CD4-positive, alpha-beta memory T cell (primary cell): ENCODE results near the gene BZW1. TPM values are rescaled to one million over a fixed set of nuclear protein-coding genes. Genes with fewer than 3 reads are reported as not detected.
A peak's percentile ranks its signal among the peaks of the same experiment; 100 is the strongest.

Experiments used
- CTCF ChIA-PET: fragments of 350-600 bp; sonication (Branson Sonifier 250); formaldehyde crosslinking; loops from one replicate; lab custom pipeline; 2021; ENCODE audit warnings: inconsistent platforms; ENCODE audit not compliant: partially characterized antibody; lab: Charles Lee
- POLR2A ChIA-PET: fragments of 350-600 bp; sonication (Branson Sonifier 250); formaldehyde crosslinking; loops from one replicate; lab custom pipeline; 2021; ENCODE audit not compliant: partially characterized antibody; lab: Charles Lee
- DNase-seq, 5 donors: peaks; one replicate each; pipeline versions ENCODE4 v3.0.0 to v3.0.0-alpha.2; 2020 to 2022; ENCODE audit warnings: mixed read lengths in 1 of 5
- H3K27ac ChIP-seq: one replicate; pipeline ENCODE4 v1.7.0; 2013; ENCODE audit warnings: low read depth, low read length
- H3K27me3 ChIP-seq: 2 replicates; pipeline ENCODE4 v1.7.0; 2013; ENCODE audit warnings: mild to moderate bottlenecking, low read length, moderate library complexity; ENCODE audit not compliant: insufficient read depth
- H3K36me3 ChIP-seq: 2 replicates; pipeline ENCODE4 v1.7.0; 2013; ENCODE audit warnings: mild to moderate bottlenecking, low read length, moderate library complexity; ENCODE audit not compliant: insufficient read depth
- H3K4me1 ChIP-seq: 2 replicates; pipeline ENCODE4 v1.7.0; 2013; ENCODE audit warnings: mild to moderate bottlenecking, low read length, moderate library complexity; ENCODE audit not compliant: insufficient read depth
- H3K4me3 ChIP-seq, 2 donors: one replicate each; pipeline ENCODE4 v1.7.0; 2013; ENCODE audit warnings: low read length in 2 of 2, mild to moderate bottlenecking in 1 of 2
- H3K9me3 ChIP-seq, 2 donors: one replicate each; pipeline ENCODE4 v1.7.0; 2013; ENCODE audit warnings: low read length in 2 of 2, control low read depth in 1 of 2; ENCODE audit not compliant: control insufficient read depth in 1 of 2
- H3K27ac Mint-ChIP-seq, 7 donors: one replicate each; pipeline ENCODE4 v1.8.0; 2020 to 2021; ENCODE audit warnings: mixed read lengths in 7 of 7, mild to moderate bottlenecking in 6 of 7, inconsistent platforms in 3 of 7, moderate library complexity in 3 of 7
- H3K27me3 Mint-ChIP-seq, 2 donors: one replicate each; pipeline ENCODE4 v1.8.0; 2020 to 2021; ENCODE audit warnings: mixed read lengths in 2 of 2
- H3K36me3 Mint-ChIP-seq, 2 donors: one replicate each; pipeline ENCODE4 v1.8.0; 2020 to 2021; ENCODE audit warnings: mixed read lengths in 2 of 2, inconsistent platforms in 1 of 2, mild to moderate bottlenecking in 1 of 2
- H3K4me1 Mint-ChIP-seq, 4 donors: one replicate each; pipeline ENCODE4 v1.8.0; 2020 to 2021; ENCODE audit warnings: mixed read lengths in 4 of 4, mild to moderate bottlenecking in 1 of 4
- H3K4me3 Mint-ChIP-seq, 8 donors: one replicate each; pipeline ENCODE4 v1.8.0; 2020 to 2021; ENCODE audit warnings: mixed read lengths in 8 of 8, mild to moderate bottlenecking in 7 of 8, moderate library complexity in 6 of 8, inconsistent platforms in 3 of 8
- H3K9me3 Mint-ChIP-seq, 8 donors: one replicate each; pipeline ENCODE4 v1.8.0; 2020 to 2021; ENCODE audit warnings: mixed read lengths in 8 of 8, mild to moderate bottlenecking in 5 of 8, inconsistent platforms in 3 of 8, moderate library complexity in 1 of 8
- intact Hi-C: fragments of 100-400 bp; cut with micrococcal nuclease; formaldehyde crosslinking; loops from one replicate; pipeline ENCODE4 v1.15.1; 2023
- polyA plus RNA-seq, 2 donors: library from polyadenylated mRNA; unstranded; fragments of 300-500 nt; fragmentation: Illumina TruSeq; gene quantifications; one replicate each; pipeline ENCODE4 v1.2.3, GENCODE V29; 2021
- total RNA-seq, 2 experiments: library from RNA; stranded (reverse); gene quantifications; one replicate each; pipeline ENCODE4 v1.2.3, GENCODE V29; 2021

The BZW1 gene
- total and polyA plus RNA-seq, 4 experiments from 2014 or later: 126 to 257 (median 165) TPM

DNA sequence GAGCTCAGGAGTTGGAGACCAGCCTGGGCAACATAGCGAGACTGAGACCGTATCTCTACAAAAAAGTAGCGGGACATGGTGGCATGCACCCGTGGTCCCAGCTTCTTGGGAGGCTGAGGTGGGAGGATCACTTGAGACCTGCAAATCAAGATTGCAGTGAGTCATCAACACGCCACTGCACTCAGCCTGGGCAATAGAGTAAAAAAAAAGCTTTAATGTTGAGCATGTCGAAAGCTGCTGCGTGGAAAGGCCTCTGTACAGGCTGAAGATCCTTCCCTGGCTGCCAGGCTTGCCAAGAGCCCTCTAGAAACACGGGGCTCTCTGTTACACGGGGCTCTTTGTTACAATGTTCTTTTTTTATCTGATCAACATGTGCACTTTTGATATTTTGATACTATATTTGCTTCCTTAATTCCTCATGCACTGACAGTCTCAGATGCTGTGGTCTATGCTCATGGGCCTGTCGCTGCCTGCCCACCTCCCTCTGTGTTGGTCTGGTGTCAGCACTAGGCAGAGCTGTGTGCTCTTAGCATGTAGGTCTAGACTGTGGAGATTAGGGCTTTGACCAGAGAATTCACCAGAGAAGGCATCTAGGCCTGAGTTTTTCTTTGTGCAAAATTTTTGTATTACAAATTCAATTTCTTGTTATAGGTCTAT, 34.1 kb downstream of the BZW1 start:
- Mint-ChIP-seq H3K9me3 (peaks cover 0 to 2% (median 0%) of the 10 kb centered on the region in 8 donors), H3K36me3 (peaks cover 5 to 7% of the 10 kb centered on the region in 2 donors), H3K4me1 (peaks cover 0 to 8% (median 2%) of the 10 kb centered on the region in 4 donors), H3K27me3 (no peaks in the 10 kb centered on the region), H3K4me3 (no peak overlapping the region), H3K27ac (no peak overlapping the region)
- intact Hi-C loops: no loop called here
- Histone ChIP-seq H3K27ac (no peak overlapping the region), H3K9me3 (no peaks in the 10 kb centered on the region), H3K4me3 (no peak overlapping the region), H3K4me1 (no peaks in the 10 kb centered on the region), H3K27me3 (no peaks in the 10 kb centered on the region), H3K36me3 (peaks cover 4% of the 10 kb centered on the region)
- no peak for DNase-seq
- ChIA-PET POLR2A (interaction anchor here (0.7 to 3.1 kb wide), 3 partner anchors 11 to 19 kb away, joined by 3 to 15 read pairs (median 6); partner anchors contain the start of gene CLK1), CTCF (interaction anchor here (0.6 to 0.9 kb wide), 3 partner anchors 11 to 235 kb away, joined by 3 to 4 read pairs (median 3); no protein-coding TSS in a partner anchor)

DNA sequence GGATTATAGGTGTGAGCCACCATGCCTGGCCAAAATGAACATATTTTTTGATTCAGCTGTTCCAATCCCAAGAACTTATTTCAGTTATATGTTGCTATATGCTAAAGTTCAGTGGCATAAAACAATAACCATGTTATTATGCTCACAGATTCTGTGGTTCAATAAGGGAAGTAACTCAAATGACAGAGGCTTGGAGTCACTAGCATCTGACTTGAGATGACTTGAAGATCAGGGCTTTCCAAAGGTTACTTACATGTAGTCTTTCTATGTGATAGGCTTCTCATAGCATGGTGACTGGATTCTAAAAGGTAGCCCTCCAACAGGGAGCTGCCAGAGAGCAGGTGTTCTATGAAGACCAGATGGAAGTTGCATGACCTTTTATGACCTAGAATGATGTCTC, 35.6 kb downstream of the BZW1 start:
- H3K4me1 Mint-ChIP-seq: peaks cover 2 to 14% (median 3%) of the 10 kb centered on the region in 4 donors
- H3K9me3 ChIP-seq: no peaks in the 10 kb centered on the region
- DNase-seq: no peak
- no peak overlapping the region for H3K4me3 Mint-ChIP-seq
- ChIA-PET POLR2A (interaction anchor here (10.4 kb wide), 1 partner anchor 17 kb away, joined by 108 read pairs; the partner anchor contains the start of gene CLK1), CTCF (no interaction called here)
- peaks cover 18% of the 10 kb centered on the region for H3K36me3 ChIP-seq
- H3K9me3 Mint-ChIP-seq: peaks cover 0 to 8% (median 0%) of the 10 kb centered on the region in 8 donors
- no peak overlapping the region for H3K27ac ChIP-seq
- no peaks in the 10 kb centered on the region for H3K4me1 ChIP-seq
- no peaks in the 10 kb centered on the region for H3K27me3 ChIP-seq
- H3K36me3 Mint-ChIP-seq: peaks cover 18 to 19% of the 10 kb centered on the region in 2 donors
- H3K27me3 Mint-ChIP-seq: no peaks in the 10 kb centered on the region
- H3K27ac Mint-ChIP-seq: peak overlapping the region in 1 of 7 donors; percentile 41
- intact Hi-C loops: no loop called here
- no peak overlapping the region for H3K4me3 ChIP-seq

DNA sequence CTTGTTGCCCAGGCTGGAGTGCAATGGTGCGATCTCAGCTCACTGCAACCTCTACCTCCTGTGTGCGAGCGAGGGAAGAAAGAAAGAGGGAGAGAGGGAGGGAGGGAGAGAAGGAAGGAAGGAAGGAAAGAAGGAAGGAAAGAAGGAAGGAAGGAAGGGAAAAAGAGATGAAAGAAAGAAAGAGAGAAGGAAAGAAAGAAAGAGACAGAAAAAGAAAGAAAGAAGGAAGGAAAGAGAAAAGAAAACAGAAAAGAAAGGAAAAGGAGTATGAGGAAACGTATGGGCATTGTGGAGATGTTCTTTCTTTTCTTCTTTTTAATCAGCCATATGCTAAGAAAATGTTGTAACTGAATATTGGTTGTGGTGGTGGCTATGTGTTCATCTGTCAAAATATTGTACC, 36.2 kb downstream of the BZW1 start:
- no peak overlapping the region for H3K4me3 ChIP-seq
- peaks cover 3 to 20% (median 4%) of the 10 kb centered on the region in 4 donors for H3K4me1 Mint-ChIP-seq
- POLR2A ChIA-PET: interaction anchor here (2.6 to 10.4 kb wide), 2 partner anchors 11 to 16 kb away, joined by 21 to 108 read pairs; partner anchors contain the start of gene CLK1
- H3K36me3 Mint-ChIP-seq: peaks cover 25% of the 10 kb centered on the region in 2 donors
- H3K4me1 ChIP-seq: no peaks in the 10 kb centered on the region
- no peaks in the 10 kb centered on the region for H3K27me3 Mint-ChIP-seq
- peaks cover 25% of the 10 kb centered on the region for H3K36me3 ChIP-seq
- CTCF ChIA-PET: interaction anchor here (1.1 kb wide), 1 partner anchor 11 kb away, joined by 5 read pairs; no protein-coding TSS in a partner anchor
- H3K9me3 ChIP-seq: no peaks in the 10 kb centered on the region
- H3K27ac Mint-ChIP-seq: peak overlapping the region in 1 of 7 donors; percentile 45
- intact Hi-C loops: no loop called here
- no peak overlapping the region for H3K4me3 Mint-ChIP-seq
- H3K27me3 ChIP-seq: no peaks in the 10 kb centered on the region
- no peak overlapping the region for H3K27ac ChIP-seq
- peaks cover 0 to 8% (median 0%) of the 10 kb centered on the region in 8 donors for H3K9me3 Mint-ChIP-seq
- no peak for DNase-seq

DNA sequence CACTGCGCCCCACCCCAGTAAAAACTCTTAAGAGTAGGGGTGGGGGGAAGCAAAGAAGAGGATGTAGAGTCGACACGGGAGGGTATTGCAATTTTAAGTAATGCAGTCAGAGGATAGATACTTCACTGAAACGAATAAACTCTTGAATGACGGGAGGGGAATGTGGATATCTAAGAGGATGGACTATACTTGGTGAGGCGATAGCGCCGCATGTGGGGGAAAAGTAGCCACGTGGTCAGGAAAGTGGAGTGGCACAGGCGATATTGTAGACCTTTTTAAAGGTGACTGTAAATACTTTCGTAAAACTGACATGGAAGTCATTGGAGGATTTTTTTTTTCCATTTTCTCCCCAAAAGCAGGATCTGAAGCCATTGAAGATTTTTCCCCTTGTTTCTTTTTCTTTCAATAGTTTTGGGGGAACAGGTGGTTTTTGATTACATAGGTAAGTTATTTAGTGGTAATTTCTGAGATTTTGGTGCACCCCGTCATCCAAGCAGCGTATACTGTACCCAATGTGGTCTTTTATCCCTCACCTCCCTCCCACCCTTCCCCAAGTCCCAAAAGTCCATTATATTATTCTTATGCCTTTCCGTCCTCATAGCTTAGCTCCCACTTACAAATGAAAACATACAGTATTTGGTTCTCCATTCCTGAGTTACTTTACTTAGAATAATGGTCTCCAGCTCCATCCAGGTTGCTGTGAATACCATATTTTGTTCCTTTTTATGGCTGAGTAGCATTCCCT, 39.0 kb downstream of the BZW1 start:
- Mint-ChIP-seq H3K9me3 (peaks cover 0 to 12% (median 0%) of the 10 kb centered on the region in 8 donors), H3K4me1 (peaks cover 3 to 25% (median 6%) of the 10 kb centered on the region in 4 donors), H3K36me3 (peaks cover 44 to 48% of the 10 kb centered on the region in 2 donors), H3K27me3 (no peaks in the 10 kb centered on the region), H3K27ac (peak overlapping the region in 4 of 7 donors; percentile 47 to 89 (median 62)), H3K4me3 (peak overlapping the region in 1 of 8 donors; percentile 22)
- intact Hi-C loops: no loop called here
- Histone ChIP-seq H3K36me3 (peaks cover 46% of the 10 kb centered on the region), H3K27me3 (no peaks in the 10 kb centered on the region), H3K27ac (no peak overlapping the region), H3K4me1 (no peaks in the 10 kb centered on the region), H3K4me3 (no peak overlapping the region), H3K9me3 (no peaks in the 10 kb centered on the region)
- CTCF ChIA-PET: interaction anchor here (0.6 to 1.8 kb wide), 2 partner anchors 112 to 140 kb away, joined by 3 to 4 read pairs; no protein-coding TSS in a partner anchor
- POLR2A ChIA-PET: interaction anchor here (1.6 to 10.4 kb wide), 4 partner anchors 8 to 39 kb away, joined by 3 to 108 read pairs (median 15); partner anchors contain the start of gene CLK1
- DNase-seq: no peak

DNA sequence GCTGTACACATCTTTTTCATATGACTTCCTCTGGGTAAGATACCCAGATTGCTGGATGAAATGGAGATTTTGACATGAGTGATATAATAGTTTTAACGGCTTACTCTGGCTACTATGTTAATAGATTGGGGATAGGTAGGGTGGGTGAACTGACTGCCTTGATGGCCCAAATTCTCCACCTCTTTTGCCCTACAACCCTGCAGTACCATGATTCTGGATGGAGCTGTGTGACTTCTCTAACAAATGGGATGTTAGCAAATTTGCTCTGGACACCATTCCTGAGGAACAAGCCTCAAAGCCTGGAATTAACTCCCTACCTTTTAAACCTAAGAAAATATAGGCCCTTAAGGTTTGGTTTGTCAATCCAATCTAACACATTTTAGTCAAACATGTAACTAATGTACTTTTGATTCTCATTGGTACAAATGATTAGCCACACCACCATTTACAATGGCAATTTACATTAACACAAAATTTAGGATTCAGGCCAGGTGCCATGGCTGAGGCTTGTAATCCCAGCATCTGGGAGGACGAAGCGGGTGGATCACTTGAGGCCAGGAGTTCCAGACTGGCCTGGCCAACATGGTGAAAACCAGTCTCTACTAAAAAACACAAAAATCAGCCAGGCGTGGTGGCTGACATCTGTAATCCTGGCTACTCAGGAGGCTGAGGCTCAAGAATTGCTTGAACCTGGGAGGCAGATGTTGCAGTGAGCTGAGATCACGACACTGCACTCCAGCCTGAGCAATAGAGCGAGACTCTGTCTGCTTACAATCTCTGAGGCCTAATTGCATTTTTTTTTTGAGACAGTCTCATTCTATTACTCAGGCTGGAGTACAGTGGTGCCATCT, 39.9 kb downstream of the BZW1 start:
- CTCF ChIA-PET: no interaction called here
- Mint-ChIP-seq H3K27me3 (no peaks in the 10 kb centered on the region), H3K4me1 (peaks cover 6 to 30% (median 10%) of the 10 kb centered on the region in 4 donors), H3K4me3 (no peak overlapping the region), H3K27ac (peak overlapping the region in 4 of 7 donors; percentile 40 to 89 (median 74)), H3K9me3 (peaks cover 0 to 12% (median 0%) of the 10 kb centered on the region in 8 donors), H3K36me3 (peaks cover 49 to 54% of the 10 kb centered on the region in 2 donors)
- POLR2A ChIA-PET: interaction anchor here (0.6 to 10.4 kb wide), 3 partner anchors 13 to 1399 kb away, joined by 3 to 108 read pairs (median 3); partner anchors contain the start of gene CLK1
- H3K27ac ChIP-seq: no peak overlapping the region
- peak in 1 of 5 donors; percentile 6 for DNase-seq
- peaks cover 4% of the 10 kb centered on the region for H3K4me1 ChIP-seq
- H3K9me3 ChIP-seq: no peaks in the 10 kb centered on the region
- H3K27me3 ChIP-seq: no peaks in the 10 kb centered on the region
- peaks cover 53% of the 10 kb centered on the region for H3K36me3 ChIP-seq
- H3K4me3 ChIP-seq: no peak overlapping the region
- intact Hi-C loops: no loop called here

DNA sequence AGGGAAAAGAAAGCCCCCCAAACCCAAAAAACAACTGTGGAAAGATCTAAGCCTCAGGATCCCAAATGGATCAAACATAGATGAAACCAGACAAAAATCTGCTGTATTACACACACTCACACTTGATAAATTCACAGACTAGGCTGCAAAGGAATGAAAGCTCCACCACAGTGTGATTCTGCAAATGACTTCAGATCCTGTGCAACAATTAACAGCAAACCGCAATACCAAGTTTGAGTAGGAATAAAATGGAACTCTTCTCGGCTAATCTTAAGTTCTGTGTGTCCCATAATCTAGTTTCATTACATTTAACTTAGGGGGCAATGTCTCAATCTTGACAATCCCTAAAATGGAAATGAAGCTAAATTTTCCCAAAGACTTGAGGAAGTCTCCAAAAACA, 40.9 kb downstream of the BZW1 start:
- peaks cover 10% of the 10 kb centered on the region for H3K4me1 ChIP-seq
- Mint-ChIP-seq H3K4me1 (peaks cover 10 to 37% (median 16%) of the 10 kb centered on the region in 4 donors), H3K4me3 (peak overlapping the region in 2 of 8 donors; percentile 3 to 31), H3K27ac (peak overlapping the region in 5 of 7 donors; percentile 5 to 89 (median 78)), H3K9me3 (peaks cover 0 to 12% (median 0%) of the 10 kb centered on the region in 8 donors), H3K36me3 (peaks cover 59 to 63% of the 10 kb centered on the region in 2 donors), H3K27me3 (no peaks in the 10 kb centered on the region)
- H3K9me3 ChIP-seq: no peaks in the 10 kb centered on the region
- POLR2A ChIA-PET: interaction anchor here (0.7 to 10.4 kb wide), 7 partner anchors 9 to 1419 kb away, joined by 3 to 108 read pairs (median 3); partner anchors contain the start of gene CLK1
- H3K4me3 ChIP-seq: no peak overlapping the region
- intact Hi-C loops: no loop called here
- H3K27ac ChIP-seq: no peak overlapping the region
- H3K36me3 ChIP-seq: peaks cover 63% of the 10 kb centered on the region
- CTCF ChIA-PET: no interaction called here
- no peaks in the 10 kb centered on the region for H3K27me3 ChIP-seq
- DNase-seq: no peak
